NCI-H82 (cell line): ENCODE results near the gene MKRN3.
"Not testable (repeated sequence)": the region's sequence is repeated elsewhere in the genome, so short reads cannot be mapped to it uniquely, and the experiment has no call there.

Experiments used
- DNase-seq: peaks from one replicate; lab custom pipeline; 2025; lab: John Stamatoyannopoulos, UW

The MKRN3 gene

GRCh38 chr15:23589012-23589411 lies 23.5 kb downstream of the MKRN3 start:
- no peak for DNase-seq

DNA sequence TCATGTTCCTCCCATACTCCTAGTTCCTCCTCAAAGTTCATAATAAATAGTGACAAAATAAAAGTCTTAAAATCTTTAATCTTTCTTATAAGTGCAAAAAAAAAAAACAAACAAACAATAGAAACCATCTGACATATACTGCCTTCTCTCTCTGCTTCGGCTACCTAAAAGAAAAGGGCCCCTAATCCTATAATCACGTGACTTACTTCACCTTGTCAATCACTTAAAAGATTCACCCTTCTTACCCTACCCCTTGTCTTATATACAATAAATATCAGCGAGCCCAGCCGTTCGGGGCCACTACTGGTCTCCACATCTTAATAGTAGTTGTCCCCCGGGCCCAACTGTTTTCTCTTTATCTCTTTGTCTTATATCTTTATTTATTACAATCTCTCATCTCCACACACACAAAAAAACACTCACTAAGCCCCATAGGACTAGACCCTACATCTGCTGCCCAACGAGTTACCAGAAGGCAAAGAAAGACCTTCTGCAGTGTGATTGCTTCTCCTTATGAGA lies 28.8 kb downstream of the MKRN3 start:
- DNase-seq: peak; percentile 43

DNA sequence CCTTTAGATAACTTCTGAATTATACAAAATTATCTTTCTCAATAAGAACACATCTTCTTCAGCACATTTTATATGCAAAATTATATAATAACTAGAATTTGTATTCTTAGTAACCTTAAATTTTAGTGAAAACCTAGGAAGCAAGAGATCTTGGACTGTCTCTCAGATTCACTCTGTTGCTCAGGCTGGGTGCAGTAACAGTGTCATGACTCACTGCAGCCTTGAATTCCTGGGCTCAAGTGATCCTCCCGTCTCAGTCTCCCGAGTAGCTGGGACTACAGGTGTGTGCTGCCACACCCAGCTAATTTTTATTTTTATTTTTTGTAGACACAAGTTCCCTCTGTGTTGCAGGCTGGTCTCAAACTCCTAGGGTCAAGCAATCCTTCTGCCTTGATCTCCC lies 29.9 kb downstream of the MKRN3 start:
- no peak for DNase-seq

DNA sequence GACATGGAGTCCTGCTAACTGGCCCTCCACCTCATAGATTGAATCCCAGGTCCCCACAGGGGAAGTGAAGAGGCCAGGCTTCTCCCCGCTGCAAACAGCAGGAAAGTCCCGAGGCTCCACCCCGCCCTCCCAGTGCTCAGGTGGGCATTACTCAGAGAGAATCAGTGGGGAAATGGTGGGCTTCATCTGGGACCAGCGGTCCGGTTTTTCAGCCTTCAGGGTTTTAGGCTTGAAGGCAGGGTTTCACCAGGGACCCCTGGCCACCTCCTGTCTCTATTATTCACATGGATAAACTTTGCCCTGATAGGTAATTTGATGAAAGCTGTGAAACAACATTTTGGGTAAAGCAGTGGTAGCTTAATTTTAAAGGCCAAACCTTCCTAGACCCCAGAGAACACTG lies 31.3 kb downstream of the MKRN3 start:
- DNase-seq: no peak

DNA sequence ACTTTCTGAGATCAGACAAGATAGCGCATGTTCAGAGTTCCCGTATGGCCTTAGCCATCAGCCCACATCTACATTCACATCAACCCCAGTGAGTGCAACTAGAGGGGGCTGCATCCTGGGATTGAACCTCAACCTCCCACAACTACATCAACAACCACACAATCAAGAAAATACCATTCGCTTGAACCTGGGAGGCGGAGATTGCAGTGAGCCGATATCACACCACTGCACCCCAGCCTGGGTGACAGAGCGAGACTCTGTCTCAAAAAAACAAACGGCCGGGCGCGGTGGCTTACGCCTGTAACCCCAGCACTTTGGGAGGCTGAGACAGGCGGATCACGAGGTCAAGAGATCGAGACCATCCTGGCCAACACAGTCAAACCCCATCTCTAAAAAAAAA lies 31.8 kb downstream of the MKRN3 start:
- not testable (repeated sequence) for DNase-seq

DNA sequence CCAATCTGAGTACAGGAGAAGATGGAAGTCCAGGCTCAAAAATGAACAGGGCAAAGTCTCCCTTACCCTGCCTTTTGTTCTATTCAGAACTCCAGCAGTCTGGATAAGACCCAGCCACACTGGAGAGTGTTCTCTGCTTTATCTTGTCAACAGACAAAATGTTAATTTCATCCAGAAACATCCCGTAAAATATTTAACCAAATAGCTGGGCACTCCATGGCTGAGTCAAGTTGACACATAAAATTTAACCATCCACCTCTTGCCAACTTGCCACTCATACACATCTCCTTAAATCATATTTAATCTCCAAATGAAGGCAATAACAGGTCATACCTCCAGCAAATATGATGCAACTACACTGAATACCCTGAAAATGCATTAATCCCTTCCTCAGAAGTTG lies 33.6 kb downstream of the MKRN3 start:
- DNase-seq: no peak

GRCh38 chr15:23602124-23602523 lies 36.6 kb downstream of the MKRN3 start:
- no peak for DNase-seq

DNA sequence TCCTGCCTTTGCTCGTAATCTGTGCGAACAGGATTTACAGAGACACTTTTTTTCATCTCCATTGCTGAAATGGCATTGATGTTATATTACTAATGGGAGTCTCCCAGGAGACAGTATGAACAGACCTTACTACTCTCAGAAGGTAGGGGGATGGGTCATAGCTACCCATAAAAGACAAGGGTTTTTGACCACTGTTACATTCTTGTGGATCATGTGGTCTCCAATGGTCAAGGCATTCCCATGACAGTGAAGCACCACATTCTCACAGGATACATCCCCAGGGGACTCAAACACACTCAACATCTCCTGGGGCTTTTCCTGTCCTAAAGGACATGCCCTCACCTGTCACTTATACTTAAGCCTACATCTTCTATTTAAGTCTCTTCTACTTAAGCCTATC lies 40.8 kb downstream of the MKRN3 start:
- no peak for DNase-seq

DNA sequence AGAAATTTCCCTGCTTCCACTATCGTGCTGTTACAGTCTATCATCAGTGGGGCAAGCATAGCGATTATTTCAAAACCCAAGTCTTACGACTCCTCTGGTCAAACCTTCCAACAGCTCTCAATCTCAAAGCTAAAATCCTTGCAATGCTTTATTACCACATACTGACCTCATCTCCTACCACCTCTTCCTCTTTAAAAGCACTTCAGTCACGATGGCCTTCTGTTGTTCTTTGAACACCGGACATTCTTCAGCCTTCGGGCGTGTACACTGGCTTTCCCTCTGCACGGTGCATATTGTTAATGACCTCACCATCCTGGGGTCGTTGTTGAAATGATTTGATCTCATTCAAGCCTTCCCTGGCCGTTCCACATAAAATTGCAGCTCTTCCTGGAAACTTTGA lies 51.1 kb downstream of the MKRN3 start:
- no peak for DNase-seq
